IMR-90 (cell line): ENCODE measurements around the gene MACIR. TPM values are rescaled to one million over a fixed set of nuclear protein-coding genes. Genes with fewer than 3 reads are reported as not detected.

Source experiments
- ATAC-seq: fragments of 200-7000 bp; cut with Tn5 transposase; 2 replicates; pipeline ENCODE4 v1.9.1; 2020; ENCODE audit warnings: low read depth, mild to moderate bottlenecking, moderate library complexity
- BruUV-seq: library from RNA; stranded (reverse); fragments of 400-500 nt; replicated peaks from 2 replicates; lab custom pipeline; 2021; lab: Mats Ljungman, UMichigan
- CTCF ChIA-PET: fragments of 300-600 bp; formaldehyde crosslinking; extraction: SDS; loops from one replicate; lab custom pipeline; 2021; ENCODE audit warnings: antibody characterized with exemption; lab: Yijun Ruan, JAX
- POLR2A ChIA-PET: fragments of 300-600 bp; sonication (Branson Sonifier 250); formaldehyde crosslinking; loops from one replicate; lab custom pipeline; 2022; ENCODE audit warnings: antibody characterized with exemption; ENCODE audit not compliant: unreplicated experiment; lab: Charles Lee
- DNase-seq: peaks from one replicate; pipeline ENCODE4 v3.0.0; 2013
- H2AFZ ChIP-seq: replicated peaks from 2 replicates; pipeline ENCODE3; 2013; ENCODE audit warnings: low read length, mild to moderate bottlenecking; ENCODE audit not compliant: poor library complexity
- H2AK5ac ChIP-seq: 2 replicates; pipeline ENCODE4 v1.6.1; 2013; ENCODE audit warnings: low read depth, low read length, inconsistent platforms
- H2AK9ac ChIP-seq: replicated peaks from 2 replicates; pipeline ENCODE3; 2013; ENCODE audit warnings: mild to moderate bottlenecking, low read depth, low read length, moderate library complexity; ENCODE audit not compliant: poor library complexity
- H2BK120ac ChIP-seq: 2 replicates; pipeline ENCODE4 v1.6.1; 2013; ENCODE audit warnings: low read depth, low read length, inconsistent platforms
- H2BK15ac ChIP-seq: 3 replicates; pipeline ENCODE4 v1.6.1; 2013; ENCODE audit warnings: low read depth, low read length, inconsistent platforms
- H2BK20ac ChIP-seq: 2 replicates; pipeline ENCODE4 v1.6.1; 2013; ENCODE audit warnings: low read depth, mild to moderate bottlenecking, inconsistent platforms, low read length, moderate library complexity
- H2BK5ac ChIP-seq: 2 replicates; pipeline ENCODE4 v1.6.1; 2013; ENCODE audit warnings: mild to moderate bottlenecking, low read depth, low read length, inconsistent platforms; ENCODE audit not compliant: poor library complexity, severe bottlenecking
- H3K14ac ChIP-seq: replicated peaks from 2 replicates; pipeline ENCODE4 v1.6.1; 2013; ENCODE audit warnings: low read depth, low read length, inconsistent platforms
- H3K18ac ChIP-seq: 2 replicates; pipeline ENCODE4 v1.6.1; 2013; ENCODE audit warnings: low read depth, low read length, control low read depth
- H3K23ac ChIP-seq: 2 replicates; pipeline ENCODE4 v1.6.1; 2013; ENCODE audit warnings: low read depth, low read length, inconsistent platforms
- H3K27ac ChIP-seq: 2 replicates; pipeline ENCODE4 v1.5.1; 2013; ENCODE audit warnings: mild to moderate bottlenecking, control low read depth, low read length; ENCODE audit not compliant: insufficient read depth
- H3K27me3 ChIP-seq: 2 replicates; pipeline ENCODE4 v1.6.1; 2013; ENCODE audit warnings: low read length; ENCODE audit not compliant: control insufficient read depth, insufficient read depth
- H3K36me3 ChIP-seq: 2 replicates; pipeline ENCODE4 v1.6.1; 2013; ENCODE audit warnings: low read length, mixed read lengths; ENCODE audit not compliant: control insufficient read depth, insufficient read depth
- H3K4ac ChIP-seq: 2 replicates; pipeline ENCODE4 v1.6.1; 2013; ENCODE audit warnings: low read depth, low read length, inconsistent platforms
- H3K4me1 ChIP-seq: 2 replicates; pipeline ENCODE4 v1.6.1; 2013; ENCODE audit warnings: low read length, mixed read lengths; ENCODE audit not compliant: control insufficient read depth, insufficient read depth
- H3K4me2 ChIP-seq: 2 replicates; pipeline ENCODE4 v1.6.1; 2013; ENCODE audit warnings: low read depth, mild to moderate bottlenecking, control low read depth, low read length, moderate library complexity
- H3K4me3 ChIP-seq: 2 replicates; pipeline ENCODE4 v1.5.1; 2013; ENCODE audit warnings: low read depth, mild to moderate bottlenecking, control low read depth, low read length, moderate library complexity; ENCODE audit not compliant: insufficient read depth
- H3K56ac ChIP-seq: 2 replicates; pipeline ENCODE4 v1.6.1; 2013; ENCODE audit warnings: low read length, inconsistent platforms; ENCODE audit not compliant: insufficient read depth; ENCODE audit errors: extremely low read depth
- H3K79me1 ChIP-seq, 2 experiments: 2 replicates each; pipeline ENCODE4 v1.6.1; 2013; ENCODE audit warnings: low read length in 2 of 2, inconsistent platforms in 1 of 2, low read depth in 1 of 2
- H3K9ac ChIP-seq: 2 replicates; pipeline ENCODE4 v1.6.1; 2013; ENCODE audit warnings: low read depth, low read length, control low read depth
- H3K9me1 ChIP-seq: 2 replicates; pipeline ENCODE4 v1.6.1; 2013; ENCODE audit warnings: low read length, inconsistent platforms; ENCODE audit not compliant: insufficient read depth
- H3K9me3 ChIP-seq: 2 replicates; pipeline ENCODE4 v1.6.1; 2013; ENCODE audit warnings: low read length; ENCODE audit not compliant: control insufficient read depth, insufficient read depth
- H4K20me1 ChIP-seq: 2 replicates; pipeline ENCODE4 v1.6.1; 2013; ENCODE audit warnings: low read length, inconsistent platforms; ENCODE audit not compliant: insufficient read depth
- H4K5ac ChIP-seq: 2 replicates; pipeline ENCODE4 v1.6.1; 2013; ENCODE audit warnings: mild to moderate bottlenecking, low read depth, low read length, control low read depth
- H4K8ac ChIP-seq, 2 experiments: 2 replicates each; pipeline ENCODE4 v1.6.1; 2013; ENCODE audit warnings: low read depth in 2 of 2, low read length in 2 of 2, control low read depth in 1 of 2, inconsistent platforms in 1 of 2
- H4K91ac ChIP-seq: 2 replicates; pipeline ENCODE4 v1.6.1; 2013; ENCODE audit warnings: low read depth, low read length, inconsistent platforms; ENCODE audit not compliant: insufficient read depth
- BHLHE40 ChIP-seq: fragments of 150-350 bp; IDR thresholded peaks from 2 replicates; pipeline ENCODE4 v1.6.1; 2016; ENCODE audit warnings: mild to moderate bottlenecking, low read depth, low read length
- CHD1 ChIP-seq: IDR thresholded peaks from 2 replicates; pipeline ENCODE4 v1.6.1; 2012; ENCODE audit warnings: low read depth, low read length, improper control_type of control experiment
- MAZ ChIP-seq: IDR thresholded peaks from 2 replicates; pipeline ENCODE4 v1.6.1; 2012; ENCODE audit warnings: low read depth, mild to moderate bottlenecking, low read length, improper control_type of control experiment, moderate library complexity, borderline replicate concordance
- NFE2L2 ChIP-seq: fragments of 150-350 bp; IDR thresholded peaks from 2 replicates; pipeline ENCODE4 v1.6.1; 2016; ENCODE audit warnings: low read depth, mild to moderate bottlenecking, low read length
- POLR2A ChIP-seq: IDR thresholded peaks from 2 replicates; pipeline ENCODE4 v1.6.1; 2012; ENCODE audit warnings: mild to moderate bottlenecking, low read depth, low read length
- WGBS, 2 experiments: methylation state at CpG; one replicate each; pipeline versions ENCODE4 v1.1.5 to v1.1.7; 2013; ENCODE audit warnings: missing lambda C conversion rate in 2 of 2; ENCODE audit not compliant: insufficient read length in 1 of 2; ENCODE audit errors: extremely low coverage in 2 of 2; 5-methylcytosine and 5-hydroxymethylcytosine counted together
- dilution Hi-C: fragments of 300-500 bp; cut with HindIII; formaldehyde crosslinking; loops from one replicate; pipeline ENCODE4 v1.14.3; 2018; ENCODE audit warnings: low sequenced_read_pairs; ENCODE audit not compliant: unreplicated experiment
- in situ Hi-C: fragments of 300-500 bp; cut with MboI; formaldehyde crosslinking; loops from 3 replicates; pipeline ENCODE4 v1.14.3; 2019; ENCODE audit warnings: low sequenced_read_pairs, inconsistent platforms, mixed read lengths
- intact Hi-C: fragments of 100-400 bp; cut with micrococcal nuclease; formaldehyde crosslinking; loops from 2 replicates; pipeline ENCODE4 v1.10.0; 2022
- polyA plus RNA-seq, 3 experiments: library from polyadenylated mRNA; depleted of rRNA; stranded (reverse); fragments of >200 nt; gene quantifications; 2 replicates each; pipeline ENCODE4 v1.2.3, GENCODE V29; 2012; ENCODE audit warnings: low replicate concordance in 1 of 3
- total RNA-seq: library from RNA; depleted of rRNA; stranded (reverse); fragments of >200 nt; gene quantifications from 2 replicates; pipeline ENCODE4 v1.2.3, GENCODE V29; 2012
- TF ChIP-seq, protein P1 (sequence below): fragments of 150-350 bp; IDR thresholded peaks from 2 replicates; pipeline ENCODE4 v1.6.1; 2016; ENCODE audit warnings: low read depth, mild to moderate bottlenecking, low read length, moderate library complexity, borderline replicate concordance
- TF ChIP-seq, protein P2 (sequence below): fragments of 150-350 bp; IDR thresholded peaks from 2 replicates; pipeline ENCODE4 v1.6.1; 2017; ENCODE audit warnings: mild to moderate bottlenecking, antibody characterized with exemption, low read length, low read depth

MACIR gene
- total and polyA plus RNA-seq, 2 of the 4 experiments (the other 2 are of a cell fraction), result 11.1 to 21.3 TPM

DNA sequence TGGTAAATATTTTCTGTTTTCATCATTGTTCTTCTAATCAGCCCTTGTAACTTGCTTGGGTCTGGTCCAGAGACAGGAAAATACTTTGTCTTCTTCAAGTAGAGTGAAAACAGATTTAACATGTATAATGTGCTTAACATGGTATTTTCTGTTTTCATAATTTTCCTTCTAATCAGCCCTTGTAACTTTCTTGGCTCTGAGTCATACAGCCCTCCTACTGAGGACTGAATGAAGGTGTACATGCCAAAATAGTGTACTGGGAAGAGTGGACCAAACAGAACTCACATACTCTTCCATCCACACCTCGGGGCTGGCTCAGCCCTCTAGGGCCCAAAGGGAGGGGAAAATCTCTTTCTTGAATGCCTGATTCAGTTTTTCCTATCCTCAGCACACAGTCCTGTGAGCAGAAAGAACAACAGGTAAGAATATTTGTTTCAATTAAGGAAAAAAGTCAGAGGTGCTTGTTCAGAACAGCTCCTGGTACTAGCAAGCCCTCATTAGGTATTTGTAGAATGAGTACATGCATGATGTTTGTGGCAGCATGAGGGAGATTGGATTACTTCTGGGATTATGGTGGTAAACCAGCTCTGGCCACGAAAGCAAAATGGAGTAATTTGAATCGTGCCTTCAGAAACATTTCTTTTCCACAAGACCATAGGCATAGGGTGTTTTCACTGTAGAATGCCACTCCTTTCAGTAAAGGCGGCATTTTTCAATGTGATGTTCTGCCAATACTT, 24.2 kb upstream of the MACIR start:
- Histone ChIP-seq H3K9ac (no peak overlapping the region), H3K14ac (0 out of 2 replicates have a peak overlapping the region, but pooled peaks have one; percentile 19), H3K4ac (no peak overlapping the region), H2BK15ac (no peak overlapping the region), H4K5ac (no peak overlapping the region), H3K4me1 (no peaks in the 10 kb centered on the region), H4K8ac (no peak overlapping the region), H3K36me3 (no peaks in the 10 kb centered on the region), H3K4me2 (no peak overlapping the region), H3K9me1 (no peaks in the 10 kb centered on the region), H2AK5ac (no peak overlapping the region), H3K18ac (no peak overlapping the region), H3K4me3 (no peak overlapping the region), H4K91ac (no peak overlapping the region), H3K56ac (no peak overlapping the region), H2AK9ac (no peak overlapping the region), H4K20me1 (no peaks in the 10 kb centered on the region), H3K23ac (no peak overlapping the region), H3K79me1 (no peaks in the 10 kb centered on the region), H3K9me3 (no peaks in the 10 kb centered on the region), H2AFZ (no peak overlapping the region), H2BK120ac (no peak overlapping the region), H3K27ac (no peak overlapping the region), H2BK20ac (no peak overlapping the region), H3K27me3 (no peaks in the 10 kb centered on the region), H2BK5ac (no peak overlapping the region)
- dilution Hi-C loops, result no loop called here
- ATAC-seq (peak; percentile 61), DNase-seq (peak; percentile 21)
- ChIA-PET CTCF (no interaction called here), POLR2A (no interaction called here)
- intact Hi-C loops, result no loop called here
- in situ Hi-C loops, result loop anchor here (5.0 kb wide), 1 partner anchor 243 kb away; no protein-coding TSS in a partner anchor
- no peak for TF ChIP-seq BHLHE40
- TF ChIP-seq, protein P1, sequence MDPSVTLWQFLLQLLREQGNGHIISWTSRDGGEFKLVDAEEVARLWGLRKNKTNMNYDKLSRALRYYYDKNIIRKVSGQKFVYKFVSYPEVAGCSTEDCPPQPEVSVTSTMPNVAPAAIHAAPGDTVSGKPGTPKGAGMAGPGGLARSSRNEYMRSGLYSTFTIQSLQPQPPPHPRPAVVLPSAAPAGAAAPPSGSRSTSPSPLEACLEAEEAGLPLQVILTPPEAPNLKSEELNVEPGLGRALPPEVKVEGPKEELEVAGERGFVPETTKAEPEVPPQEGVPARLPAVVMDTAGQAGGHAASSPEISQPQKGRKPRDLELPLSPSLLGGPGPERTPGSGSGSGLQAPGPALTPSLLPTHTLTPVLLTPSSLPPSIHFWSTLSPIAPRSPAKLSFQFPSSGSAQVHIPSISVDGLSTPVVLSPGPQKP, result no peak
- TF ChIP-seq POLR2A, result no peak
- no peak for TF ChIP-seq NFE2L2
- no peak for TF ChIP-seq CHD1
- no peak for TF ChIP-seq MAZ
- TF ChIP-seq, protein P2, sequence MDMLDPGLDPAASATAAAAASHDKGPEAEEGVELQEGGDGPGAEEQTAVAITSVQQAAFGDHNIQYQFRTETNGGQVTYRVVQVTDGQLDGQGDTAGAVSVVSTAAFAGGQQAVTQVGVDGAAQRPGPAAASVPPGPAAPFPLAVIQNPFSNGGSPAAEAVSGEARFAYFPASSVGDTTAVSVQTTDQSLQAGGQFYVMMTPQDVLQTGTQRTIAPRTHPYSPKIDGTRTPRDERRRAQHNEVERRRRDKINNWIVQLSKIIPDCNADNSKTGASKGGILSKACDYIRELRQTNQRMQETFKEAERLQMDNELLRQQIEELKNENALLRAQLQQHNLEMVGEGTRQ, result no peak
- no CpG with 5 or more reads among the region's 4 CpGs for WGBS, 2 experiments
- no TSS peak for BruUV-seq
